Measurements from ENCODE around the gene PLCB1.

- TF ChIP-seq POLR2A (IDR thresholded peaks at IDR 0.05; ENCODE audit: low read length) (no peak), GATA1 (IDR thresholded peaks at IDR 0.05; ENCODE audit: low read depth, low read length) (no peak)
These were observed 568.7 kb downstream of the PLCB1 start for GRCh38 chr20:8700756-8701155.
